A673 (cell line): Measurements from ENCODE around the gene BATF2. TPM values are rescaled to one million over a fixed set of nuclear protein-coding genes. Genes with fewer than 3 reads are reported as not detected.

Source experiments
- BruUV-seq: library from RNA; stranded (reverse); fragments of 400-500 nt; replicated peaks from 2 replicates; lab custom pipeline; 2021; lab: Mats Ljungman, UMichigan
- CTCF ChIA-PET: fragments of 300-600 bp; sonication (Branson Sonifier 250); formaldehyde crosslinking; loops from one replicate; lab custom pipeline; 2022; ENCODE audit warnings: antibody characterized with exemption; lab: Charles Lee
- POLR2A ChIA-PET: fragments of 300-600 bp; sonication (Branson Sonifier 250); formaldehyde crosslinking; loops from one replicate; lab custom pipeline; 2022; ENCODE audit warnings: antibody characterized with exemption; ENCODE audit not compliant: low non-redundant PET; lab: Charles Lee
- DNase-seq: peaks from one replicate; pipeline ENCODE4 v3.0.0-alpha.2; 2015; ENCODE audit warnings: low spot score
- H3K27ac ChIP-seq: fragments of 200-600 bp; sonication (generic); 2 replicates; pipeline ENCODE4 v1.5.1; 2016; ENCODE audit warnings: mixed run types, low read depth, mild to moderate bottlenecking, mixed read lengths, antibody characterized with exemption, low read length; ENCODE audit not compliant: poor library complexity, severe bottlenecking
- H3K27me3 ChIP-seq: fragments of 200-600 bp; sonication (generic); replicated peaks from 2 replicates; pipeline ENCODE4 v1.6.1; 2017; ENCODE audit warnings: mixed run types, low read depth, mild to moderate bottlenecking, mixed read lengths, antibody characterized with exemption, low read length; ENCODE audit not compliant: insufficient read depth, poor library complexity
- H3K36me3 ChIP-seq: fragments of 200-600 bp; sonication (generic); 2 replicates; pipeline ENCODE4 v1.6.1; 2016; ENCODE audit warnings: mixed run types, mild to moderate bottlenecking, mixed read lengths, antibody characterized with exemption, low read length; ENCODE audit not compliant: insufficient read depth, poor library complexity, severe bottlenecking
- H3K4me1 ChIP-seq: fragments of 200-600 bp; sonication (generic); 2 replicates; pipeline ENCODE4 v1.6.1; 2017; ENCODE audit warnings: mixed run types, mild to moderate bottlenecking, mixed read lengths, antibody characterized with exemption, low read length; ENCODE audit not compliant: insufficient read depth, poor library complexity, severe bottlenecking
- H3K4me3 ChIP-seq: fragments of 200-600 bp; sonication (generic); 2 replicates; pipeline ENCODE4 v1.5.1; 2016; ENCODE audit warnings: low read depth, mixed run types, mild to moderate bottlenecking, mixed read lengths, low read length; ENCODE audit not compliant: poor library complexity, severe bottlenecking
- H3K9me3 ChIP-seq: fragments of 200-600 bp; sonication (generic); 2 replicates; pipeline ENCODE4 v1.6.1; 2016; ENCODE audit warnings: mixed run types, low read depth, mild to moderate bottlenecking, mixed read lengths, antibody characterized with exemption, low read length; ENCODE audit not compliant: poor library complexity, severe bottlenecking
- CTCF ChIP-seq: fragments of 300-800, 200-600 bp; sonication (generic); conservative IDR thresholded peaks from 2 replicates; pipeline ENCODE4 v1.5.1; 2017; ENCODE audit warnings: low read depth, mild to moderate bottlenecking, antibody characterized with exemption, low read length, moderate library complexity, mixed read lengths
- EZH2 ChIP-seq: fragments of 200-600 bp; sonication (generic); IDR thresholded peaks from 2 replicates; pipeline ENCODE4 v1.6.1; 2017; ENCODE audit warnings: borderline replicate concordance, low read depth, mild to moderate bottlenecking, mixed read lengths, antibody characterized with exemption, low read length; ENCODE audit not compliant: poor library complexity, severe bottlenecking
- intact Hi-C: fragments of 100-400 bp; cut with micrococcal nuclease; formaldehyde crosslinking; loops from one replicate; pipeline ENCODE4 v1.10.0; 2022; ENCODE audit not compliant: unreplicated experiment
- total RNA-seq: library from RNA; stranded (reverse); gene quantifications from 2 replicates; pipeline ENCODE4 v1.2.3, GENCODE V29; 2021

The BATF2 gene
- total RNA-seq, 1 experiment from 2014 or later, result not detected

GRCh38 chr11:65019824-65020223, 23.1 kb upstream of the BATF2 start:
- no TSS peak for BruUV-seq
- Histone ChIP-seq H3K4me3 (no peak overlapping the region), H3K4me1 (no peaks in the 10 kb centered on the region), H3K9me3 (no peaks in the 10 kb centered on the region), H3K27ac (no peak overlapping the region), H3K27me3 (no peaks in the 10 kb centered on the region), H3K36me3 (peaks cover 16% of the 10 kb centered on the region)
- ChIA-PET CTCF (no interaction called here), POLR2A (no interaction called here)
- TF ChIP-seq EZH2, result no peak
- intact Hi-C loops, result no loop called here
- DNase-seq, result no peak

- H3K4me3 ChIP-seq, result no peak overlapping the region
- peaks cover 16% of the 10 kb centered on the region for H3K36me3 ChIP-seq
- intact Hi-C loops, result no loop called here
- no peak for DNase-seq
- H3K4me1 ChIP-seq, result no peaks in the 10 kb centered on the region
- POLR2A ChIA-PET, result no interaction called here
- H3K27me3 ChIP-seq, result no peaks in the 10 kb centered on the region
- CTCF ChIA-PET, result no interaction called here
- TF ChIP-seq EZH2 (no peak), CTCF (no peak)
- H3K9me3 ChIP-seq, result no peaks in the 10 kb centered on the region
- no peak overlapping the region for H3K27ac ChIP-seq
- no TSS peak for BruUV-seq
Observed at GRCh38 chr11:65017937-65018336, 21.2 kb upstream of the BATF2 start.

DNA sequence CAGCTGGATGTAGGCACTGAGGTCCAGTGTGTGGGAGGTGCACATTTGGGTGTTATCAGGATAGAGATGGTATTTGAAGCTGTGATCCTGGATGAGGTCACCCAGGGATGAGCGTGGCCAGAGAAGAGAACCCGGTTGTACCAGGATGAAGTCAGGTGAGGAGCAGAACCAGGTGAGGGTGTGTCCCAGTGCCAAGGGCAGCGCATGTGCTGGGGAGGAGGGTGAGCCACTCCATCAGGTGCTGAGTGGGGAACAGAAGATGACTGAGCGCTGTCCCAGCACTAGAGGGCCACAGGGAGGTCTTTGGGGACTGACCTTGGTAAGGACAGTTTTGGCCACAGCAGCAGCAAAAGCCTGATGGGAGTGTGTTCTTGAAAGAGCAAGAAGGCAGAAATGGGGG, 19.9 kb upstream of the BATF2 start:
- BruUV-seq, result no TSS peak
- POLR2A ChIA-PET, result no interaction called here

More for the DNA sequence above, 19.9 kb upstream of the BATF2 start:
- no peak overlapping the region for H3K27ac ChIP-seq
- intact Hi-C loops, result no loop called here
- CTCF ChIA-PET, result no interaction called here
- H3K27me3 ChIP-seq, result no peaks in the 10 kb centered on the region
- TF ChIP-seq CTCF (no peak), EZH2 (no peak)
- H3K4me3 ChIP-seq, result no peak overlapping the region
- DNase-seq, result no peak
- peaks cover 16% of the 10 kb centered on the region for H3K36me3 ChIP-seq
- H3K9me3 ChIP-seq, result no peaks in the 10 kb centered on the region
- no peaks in the 10 kb centered on the region for H3K4me1 ChIP-seq
